A549 (cell line): ENCODE results near the gene LMO7. TPM values are rescaled to one million over a fixed set of nuclear protein-coding genes. Genes with fewer than 3 reads are reported as not detected.

ENCODE experiments used
- ATAC-seq, 2 experiments: fragments of 200-7000 bp in 1 of 2; fragments of >200 bp in 1 of 2; cut with Nextera tagmentation in 1 of 2; cut with Tn5 transposase in 1 of 2; 3 replicates each; pipeline versions ENCODE4 v1.8.0 to v1.9.1; 2018 to 2020; ENCODE audit warnings: mild to moderate bottlenecking in 1 of 2, moderate library complexity in 1 of 2
- CTCF ChIA-PET: fragments of 300-600 bp; sonication (Branson Sonifier 250); formaldehyde crosslinking; extraction: SDS; loops from one replicate; lab custom pipeline; 2021; ENCODE audit warnings: antibody characterized with exemption, inconsistent platforms; lab: Yijun Ruan, JAX
- POLR2A ChIA-PET: fragments of 350-600 bp; formaldehyde crosslinking; extraction: SDS; loops from one replicate; lab custom pipeline; 2021; ENCODE audit warnings: antibody characterized with exemption, inconsistent platforms; lab: Yijun Ruan, JAX
- DNase-seq, 2 experiments: peaks; one replicate each; pipeline versions ENCODE4 v3.0.0 to v3.0.0-alpha.2; 2011 to 2016; ENCODE audit warnings: low read depth in 1 of 2, low spot score in 1 of 2
- FAIRE-seq: peaks from 2 replicates; lab custom pipeline; 2011; peaks lifted over from hg19 to GRCh38; lab: Jason Lieb, UNC
- H3K27ac ChIP-seq, 2 experiments: fragments of >200 bp; sonication (Bioruptor Twin); formaldehyde crosslinking; 3 replicates each; pipeline ENCODE4 v1.5.1; 2016 to 2017
- H3K4me1 ChIP-seq: fragments of >200 bp; sonication (Bioruptor Twin); formaldehyde crosslinking; 3 replicates; pipeline ENCODE4 v1.6.1; 2016
- H3K4me2 ChIP-seq: fragments of >200 bp; sonication (Bioruptor Twin); formaldehyde crosslinking; 3 replicates; pipeline ENCODE4 v1.6.1; 2016
- H3K4me3 ChIP-seq: fragments of >200 bp; sonication (Bioruptor Twin); formaldehyde crosslinking; 3 replicates; pipeline ENCODE4 v1.5.1; 2016
- H3K9me3 ChIP-seq: fragments of >200 bp; sonication (Bioruptor Twin); formaldehyde crosslinking; 3 replicates; pipeline ENCODE4 v1.6.1; 2016
- CEBPB ChIP-seq, 2 experiments: fragments of >200 bp in 1 of 2; sonication (Bioruptor Twin) in 1 of 2; formaldehyde crosslinking in 1 of 2; IDR thresholded peaks; 2 replicates each; pipeline ENCODE4 v1.6.1; 2012 to 2016
- E2F6 ChIP-seq: IDR thresholded peaks from 2 replicates; pipeline ENCODE4 v1.6.1; 2012; ENCODE audit warnings: low read depth, borderline replicate concordance
- EHF ChIP-seq: fragments of 250-450 bp; sonication (Bioruptor Pico); IDR thresholded peaks from 2 replicates; pipeline ENCODE4 v1.5.0; 2020; ENCODE audit warnings: mild to moderate bottlenecking
- EHMT2 ChIP-seq: fragments of 200-600 bp; sonication (generic); IDR thresholded peaks from 2 replicates; pipeline ENCODE4 v1.6.1; 2016; ENCODE audit warnings: antibody characterized with exemption, low read depth, mild to moderate bottlenecking, moderate library complexity
- EP300 ChIP-seq, 2 experiments: fragments of >200 bp; sonication (Bioruptor Twin); formaldehyde crosslinking; IDR thresholded peaks; 2 replicates in 1 of 2; 3 replicates in 1 of 2; pipeline ENCODE4 v1.6.1; 2016 to 2017
- FOSB ChIP-seq: fragments of 250-450 bp; sonication (Bioruptor Pico); IDR thresholded peaks from 2 replicates; pipeline ENCODE4 v1.5.0; 2020; ENCODE audit warnings: mild to moderate bottlenecking, moderate library complexity
- FOSL2 ChIP-seq, 2 experiments: fragments of 450-650 bp in 1 of 2; fragments of >200 bp in 1 of 2; sonication (Bioruptor Twin) in 1 of 2; formaldehyde crosslinking; IDR thresholded peaks; 2 replicates each; pipeline versions ENCODE4 v1.5.0 to v1.6.1; 2016 to 2020; ENCODE audit warnings: mild to moderate bottlenecking in 1 of 2, moderate library complexity in 1 of 2
- GATA3 ChIP-seq: IDR thresholded peaks from 2 replicates; pipeline ENCODE4 v1.6.1; 2012; ENCODE audit warnings: borderline replicate concordance
- HEYL ChIP-seq: fragments of 250-450 bp; sonication (Bioruptor Pico); IDR thresholded peaks from 2 replicates; pipeline ENCODE4 v1.8.0; 2021; ENCODE audit warnings: mild to moderate bottlenecking, moderate library complexity
- HOXB13 ChIP-seq: fragments of 250-450 bp; sonication (Bioruptor Pico); IDR thresholded peaks from 2 replicates; pipeline ENCODE4 v1.5.0; 2020; ENCODE audit warnings: low read depth, mild to moderate bottlenecking, moderate library complexity
- JUNB ChIP-seq: fragments of >200 bp; sonication (Bioruptor Twin); formaldehyde crosslinking; IDR thresholded peaks from 2 replicates; pipeline ENCODE4 v1.6.1; 2016
- MAFK ChIP-seq: fragments of 450-650 bp; IDR thresholded peaks from 2 replicates; pipeline ENCODE4 v1.6.1; 2014; ENCODE audit not compliant: partially characterized antibody
- MYC ChIP-seq: IDR thresholded peaks from 2 replicates; pipeline ENCODE4 v1.6.1; 2012; ENCODE audit warnings: mild to moderate bottlenecking, inconsistent platforms, low read length, improper control_type of control experiment, borderline replicate concordance
- NR3C1 ChIP-seq: fragments of >200 bp; sonication (Bioruptor Twin); formaldehyde crosslinking; IDR thresholded peaks from 3 replicates; pipeline ENCODE4 v1.6.1; 2017
- PHF8 ChIP-seq: fragments of 200-600 bp; sonication (generic); IDR thresholded peaks from 2 replicates; pipeline ENCODE4 v1.6.1; 2016; ENCODE audit warnings: low read depth, mild to moderate bottlenecking, antibody characterized with exemption, moderate library complexity, borderline replicate concordance
- RFX5 ChIP-seq: fragments of 450-650 bp; IDR thresholded peaks from 2 replicates; pipeline ENCODE4 v1.7.1; 2014; ENCODE audit warnings: antibody characterized with exemption, mild to moderate bottlenecking, moderate library complexity
- RNF2 ChIP-seq: fragments of 200-600 bp; sonication (generic); IDR thresholded peaks from 2 replicates; pipeline ENCODE4 v1.6.1; 2016; ENCODE audit warnings: low read depth, mild to moderate bottlenecking, antibody characterized with exemption, moderate library complexity, borderline replicate concordance
- TP53 ChIP-seq: fragments of 250-450 bp; sonication (Bioruptor Pico); IDR thresholded peaks from 2 replicates; pipeline ENCODE4 v1.5.0; 2021; ENCODE audit warnings: mild to moderate bottlenecking, moderate library complexity
- ZFP36 ChIP-seq: fragments of 450-650 bp; IDR thresholded peaks from 2 replicates; pipeline ENCODE4 v1.6.1; 2014; ENCODE audit warnings: borderline replicate concordance; ENCODE audit not compliant: partially characterized antibody
- WGBS: methylation state at CpG from one replicate; pipeline ENCODE4 v1.1.6; 2017; ENCODE audit errors: missing lambda C conversion rate; 5-methylcytosine and 5-hydroxymethylcytosine counted together
- polyA plus RNA-seq, 4 experiments: library from polyadenylated mRNA; depleted of rRNA in 3 of 4; stranded (reverse); fragments of >200 nt; fragmentation: RNase III in 1 of 4; extraction: RNeasy Plus Mini Kit Qiagen cat#74134 plus additional on column Dnase treatment in 1 of 4; gene quantifications; 2 replicates in 3 of 4; 3 replicates in 1 of 4; pipeline ENCODE4 v1.2.3, GENCODE V29; 2011 to 2017
- TF ChIP-seq, protein P1 (sequence below): IDR thresholded peaks from 2 replicates; pipeline ENCODE4 v1.6.1; 2012
- TF ChIP-seq, protein P2 (sequence below): fragments of 450-650 bp; IDR thresholded peaks from 2 replicates; pipeline ENCODE4 v1.6.1; 2014; ENCODE audit warnings: antibody characterized with exemption
- TF ChIP-seq, protein P3 (sequence below): fragments of 250-450 bp; sonication (Bioruptor Pico); IDR thresholded peaks from 2 replicates; pipeline ENCODE4 v1.5.0; 2021; ENCODE audit warnings: mild to moderate bottlenecking, moderate library complexity, borderline replicate concordance
- TF ChIP-seq, protein P4 (sequence below): fragments of 150-350 bp; IDR thresholded peaks from 2 replicates; pipeline ENCODE4 v1.6.1; 2014; ENCODE audit warnings: low read depth, mild to moderate bottlenecking, low read length
- TF ChIP-seq, protein P5 (sequence below): fragments of >200 bp; sonication (Bioruptor Twin); formaldehyde crosslinking; IDR thresholded peaks from 2 replicates; pipeline ENCODE4 v1.6.1; 2016

Gene LMO7
- polyA plus RNA-seq, 2 of the 4 experiments (the other 2 are of a cell fraction) = 23.4 to 33.2 TPM

GRCh38 chr13:75860935-75861334, 224.8 kb downstream of the LMO7 start:
- no peak overlapping the region for H3K27ac ChIP-seq
- no peak for DNase-seq
- CTCF ChIA-PET = interaction anchor here (1.1 to 2.2 kb wide), 3 partner anchors 10 to 173 kb away, joined by 3 to 10 read pairs (median 8); no protein-coding TSS in a partner anchor

DNA sequence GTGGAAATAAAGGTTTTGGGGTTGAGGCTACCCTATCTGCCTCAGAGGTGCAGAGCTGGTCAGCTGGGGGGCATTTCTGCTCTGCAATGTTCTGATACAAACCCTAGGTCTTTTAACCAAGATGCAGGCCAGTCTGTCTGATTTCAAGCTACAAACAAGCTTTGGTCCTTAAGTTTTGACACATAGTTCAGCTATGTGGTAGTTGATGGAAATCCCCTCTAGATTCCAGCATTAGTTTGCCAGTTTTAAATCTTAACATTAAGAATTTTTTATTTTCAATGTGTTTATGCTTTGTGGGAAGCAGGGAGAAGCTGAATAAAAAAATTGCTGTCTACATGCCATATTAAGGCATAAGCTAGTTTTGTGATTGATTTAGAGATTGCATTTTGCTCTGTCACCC, 225.7 kb downstream of the LMO7 start:
- CTCF ChIA-PET = interaction anchor here (1.2 to 2.2 kb wide), 3 partner anchors 9 to 174 kb away, joined by 3 to 10 read pairs (median 8); no protein-coding TSS in a partner anchor
- POLR2A ChIA-PET = no interaction called here
- Histone ChIP-seq H3K4me2 (no peak overlapping the region), H3K4me3 (no peak overlapping the region), H3K9me3 (no peaks in the 10 kb centered on the region)
- ATAC-seq = no peak
- no peak for TF ChIP-seq EHMT2
- TF ChIP-seq, all 56 proteins: peak for 0
- FAIRE-seq = no peak
- no peak for DNase-seq
- H3K4me1 ChIP-seq = peaks cover 14% of the 10 kb centered on the region; the same call in 2 of the 3 replicates
- no peak overlapping the region for H3K27ac ChIP-seq

More at GRCh38 chr13:75860935-75861334, 224.8 kb downstream of the LMO7 start:
- ATAC-seq = no peak
- no peak overlapping the region for H3K4me2 ChIP-seq
- no peak for TF ChIP-seq PHF8
- no peak for TF ChIP-seq TP53
- no peak for TF ChIP-seq RNF2
- TF ChIP-seq, protein P1, sequence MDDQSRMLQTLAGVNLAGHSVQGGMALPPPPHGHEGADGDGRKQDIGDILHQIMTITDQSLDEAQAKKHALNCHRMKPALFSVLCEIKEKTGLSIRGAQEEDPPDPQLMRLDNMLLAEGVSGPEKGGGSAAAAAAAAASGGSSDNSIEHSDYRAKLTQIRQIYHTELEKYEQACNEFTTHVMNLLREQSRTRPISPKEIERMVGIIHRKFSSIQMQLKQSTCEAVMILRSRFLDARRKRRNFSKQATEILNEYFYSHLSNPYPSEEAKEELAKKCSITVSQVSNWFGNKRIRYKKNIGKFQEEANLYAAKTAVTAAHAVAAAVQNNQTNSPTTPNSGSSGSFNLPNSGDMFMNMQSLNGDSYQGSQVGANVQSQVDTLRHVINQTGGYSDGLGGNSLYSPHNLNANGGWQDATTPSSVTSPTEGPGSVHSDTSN = no peak
- TF ChIP-seq, protein P2, sequence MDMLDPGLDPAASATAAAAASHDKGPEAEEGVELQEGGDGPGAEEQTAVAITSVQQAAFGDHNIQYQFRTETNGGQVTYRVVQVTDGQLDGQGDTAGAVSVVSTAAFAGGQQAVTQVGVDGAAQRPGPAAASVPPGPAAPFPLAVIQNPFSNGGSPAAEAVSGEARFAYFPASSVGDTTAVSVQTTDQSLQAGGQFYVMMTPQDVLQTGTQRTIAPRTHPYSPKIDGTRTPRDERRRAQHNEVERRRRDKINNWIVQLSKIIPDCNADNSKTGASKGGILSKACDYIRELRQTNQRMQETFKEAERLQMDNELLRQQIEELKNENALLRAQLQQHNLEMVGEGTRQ = no peak
- TF ChIP-seq FOSB (CRISPR knock-in tag) = no peak
- no peak for TF ChIP-seq NR3C1
- TF ChIP-seq MYC = no peak
- TF ChIP-seq, protein P3, sequence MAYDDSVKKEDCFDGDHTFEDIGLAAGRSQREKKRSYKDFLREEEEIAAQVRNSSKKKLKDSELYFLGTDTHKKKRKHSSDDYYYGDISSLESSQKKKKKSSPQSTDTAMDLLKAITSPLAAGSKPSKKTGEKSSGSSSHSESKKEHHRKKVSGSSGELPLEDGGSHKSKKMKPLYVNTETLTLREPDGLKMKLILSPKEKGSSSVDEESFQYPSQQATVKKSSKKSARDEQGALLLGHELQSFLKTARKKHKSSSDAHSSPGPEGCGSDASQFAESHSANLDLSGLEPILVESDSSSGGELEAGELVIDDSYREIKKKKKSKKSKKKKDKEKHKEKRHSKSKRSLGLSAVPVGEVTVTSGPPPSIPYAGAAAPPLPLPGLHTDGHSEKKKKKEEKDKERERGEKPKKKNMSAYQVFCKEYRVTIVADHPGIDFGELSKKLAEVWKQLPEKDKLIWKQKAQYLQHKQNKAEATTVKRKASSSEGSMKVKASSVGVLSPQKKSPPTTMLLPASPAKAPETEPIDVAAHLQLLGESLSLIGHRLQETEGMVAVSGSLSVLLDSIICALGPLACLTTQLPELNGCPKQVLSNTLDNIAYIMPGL (CRISPR knock-in tag) = no peak
- TF ChIP-seq, protein P4, sequence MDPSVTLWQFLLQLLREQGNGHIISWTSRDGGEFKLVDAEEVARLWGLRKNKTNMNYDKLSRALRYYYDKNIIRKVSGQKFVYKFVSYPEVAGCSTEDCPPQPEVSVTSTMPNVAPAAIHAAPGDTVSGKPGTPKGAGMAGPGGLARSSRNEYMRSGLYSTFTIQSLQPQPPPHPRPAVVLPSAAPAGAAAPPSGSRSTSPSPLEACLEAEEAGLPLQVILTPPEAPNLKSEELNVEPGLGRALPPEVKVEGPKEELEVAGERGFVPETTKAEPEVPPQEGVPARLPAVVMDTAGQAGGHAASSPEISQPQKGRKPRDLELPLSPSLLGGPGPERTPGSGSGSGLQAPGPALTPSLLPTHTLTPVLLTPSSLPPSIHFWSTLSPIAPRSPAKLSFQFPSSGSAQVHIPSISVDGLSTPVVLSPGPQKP = no peak
- TF ChIP-seq ZFP36 = no peak
- no peak for TF ChIP-seq E2F6
- TF ChIP-seq RFX5 = no peak
- TF ChIP-seq HEYL (CRISPR knock-in tag) = no peak
- no peak for TF ChIP-seq MAFK
- no peak for TF ChIP-seq EHF (CRISPR knock-in tag)
- TF ChIP-seq, all 56 proteins: peak for 0
- POLR2A ChIA-PET = no interaction called here
- no peak for FAIRE-seq
- H3K9me3 ChIP-seq = no peaks in the 10 kb centered on the region
- H3K4me1 ChIP-seq = peaks cover 14% of the 10 kb centered on the region; the same call in 2 of the 3 replicates
- no peak overlapping the region for H3K4me3 ChIP-seq
- 91% methylated on average over 6 of the region's 6 CpGs for WGBS

DNA sequence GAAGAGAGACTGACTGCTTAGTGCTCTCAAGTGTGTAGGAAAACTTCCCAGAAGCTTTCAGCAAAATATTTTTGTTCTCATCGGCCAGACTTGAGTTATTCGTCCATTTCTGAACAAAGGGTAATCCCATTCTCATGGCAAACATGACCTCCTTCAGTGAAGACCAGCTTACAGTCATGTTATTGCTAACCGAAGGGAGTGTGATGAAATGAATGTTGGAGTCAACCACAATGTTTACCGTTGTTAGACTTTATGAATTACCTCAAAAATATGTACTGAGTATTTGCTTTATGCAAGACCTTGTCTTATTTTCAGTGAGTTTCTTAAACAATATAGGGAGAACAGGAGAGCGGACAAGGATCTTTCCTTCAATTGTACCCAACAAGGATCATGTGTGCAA, 228.6 kb downstream of the LMO7 start:
- 22% methylated on average over 5 of the region's 5 CpGs for WGBS
- no peak for TF ChIP-seq HOXB13 (CRISPR knock-in tag)
- no peak for TF ChIP-seq FOSL2 (IDR thresholded peaks at IDR 0.05)
- TF ChIP-seq FOSL2 (CRISPR knock-in tag; IDR thresholded peaks at IDR 0.05) = peak; percentile 64
- TF ChIP-seq, protein P5, sequence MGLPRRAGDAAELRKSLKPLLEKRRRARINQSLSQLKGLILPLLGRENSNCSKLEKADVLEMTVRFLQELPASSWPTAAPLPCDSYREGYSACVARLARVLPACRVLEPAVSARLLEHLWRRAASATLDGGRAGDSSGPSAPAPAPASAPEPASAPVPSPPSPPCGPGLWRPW = 0 out of 2 replicates have a peak, but pooled peaks have one; percentile 13
- TF ChIP-seq CEBPB (IDR thresholded peaks at IDR 0.05) = peak; percentile 42 to 62; a peak in 3 of 4 replicates
- peak; percentile 14; the same call in 1 of the 2 replicates for TF ChIP-seq GATA3
- TF ChIP-seq EP300 (IDR thresholded peaks at IDR 0.05) = peak in 1 of 2 experiments; percentile 15; a peak in 1 of 5 replicates
- peak; percentile 30; the same call in 1 of the 2 replicates for TF ChIP-seq JUNB
- TF ChIP-seq, protein P2 = no peak
- CTCF ChIA-PET = interaction anchor here (0.6 to 1.8 kb wide), 5 partner anchors 11 to 976 kb away, joined by 3 to 9 read pairs (median 3); no protein-coding TSS in a partner anchor
- Histone ChIP-seq H3K4me3 (no peak overlapping the region), H3K4me1 (peaks cover 14% of the 10 kb centered on the region; the same call in 2 of the 3 replicates), H3K4me2 (peak overlapping the region; percentile 49), H3K9me3 (no peaks in the 10 kb centered on the region), H3K27ac (0 out of 6 replicates have a peak overlapping the region, but pooled peaks of 1 of the 2 experiments have one; percentile 54)
- FAIRE-seq (no peak), ATAC-seq (peak; percentile 66 to 80; a peak in 4 of 6 replicates), DNase-seq (peak in 1 of 2 experiments; percentile 56)
- POLR2A ChIA-PET = no interaction called here
